Inflammatory macrophage (primary cell): ENCODE data around the gene CWC22.
"Not testable (repeated sequence)": the region's sequence is repeated elsewhere in the genome, so short reads cannot be mapped to it uniquely, and the experiment has no call there.

Experiments used
- DNase-seq, 2 donors: peaks; one replicate each; pipeline ENCODE4 v3.0.0-alpha.2; 2020 to 2022

CWC22 gene

DNA sequence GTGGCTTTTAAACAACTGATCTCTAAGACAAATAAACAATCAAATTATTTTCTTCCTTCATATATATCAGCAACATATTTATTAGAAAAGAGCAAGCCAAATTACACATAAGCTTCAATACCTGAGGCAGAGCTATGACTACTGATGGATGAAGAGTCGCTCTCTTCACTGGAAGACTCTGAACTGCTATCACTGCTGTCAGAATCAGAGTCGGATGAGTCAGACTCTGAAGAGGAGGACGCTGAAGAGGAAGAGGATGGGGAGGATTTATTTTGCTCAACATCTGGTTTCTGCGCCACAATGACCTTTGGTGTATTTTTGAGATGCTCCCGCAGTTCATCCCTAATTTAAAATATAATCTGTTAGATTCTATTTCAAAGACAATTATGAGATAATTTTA lies 56.7 kb downstream of the CWC22 start:
- DNase-seq = no peak

DNA sequence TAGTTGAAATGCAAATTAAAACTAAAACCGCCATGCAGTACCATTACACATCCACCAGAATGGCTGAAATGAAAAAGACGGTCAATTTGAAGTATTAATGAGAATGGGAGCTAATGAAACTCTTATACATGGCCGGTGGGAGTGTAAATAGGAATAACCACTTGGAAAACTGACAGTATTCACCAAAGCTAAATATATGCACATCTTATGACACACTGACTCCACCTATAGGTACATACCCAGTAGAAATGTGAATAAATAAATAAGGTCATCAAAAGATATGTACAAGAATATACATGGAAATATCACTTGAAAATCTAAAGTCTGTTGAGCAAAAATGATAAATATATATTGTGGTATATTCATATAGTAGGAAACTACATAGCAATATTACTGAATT lies 57.7 kb downstream of the CWC22 start:
- DNase-seq = no peak

DNA sequence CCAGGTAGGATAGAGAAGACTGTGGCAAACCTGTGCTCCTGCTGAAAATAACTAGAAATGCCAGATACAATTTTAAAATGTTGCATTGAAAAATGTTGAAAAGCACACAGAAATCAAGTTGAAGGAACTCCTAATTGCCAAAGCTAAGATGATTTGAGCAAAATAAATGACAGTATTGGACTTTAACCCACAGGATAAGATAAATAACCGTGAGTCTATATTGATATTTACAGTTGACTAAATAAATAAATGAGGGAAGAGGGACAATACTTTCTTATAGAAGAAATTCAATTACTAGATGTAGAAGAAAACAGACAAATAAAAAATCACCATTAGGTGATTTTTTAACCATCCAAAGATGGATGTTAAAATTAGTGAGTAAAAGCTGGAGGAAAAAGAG lies 59.0 kb downstream of the CWC22 start:
- DNase-seq = no peak

DNA sequence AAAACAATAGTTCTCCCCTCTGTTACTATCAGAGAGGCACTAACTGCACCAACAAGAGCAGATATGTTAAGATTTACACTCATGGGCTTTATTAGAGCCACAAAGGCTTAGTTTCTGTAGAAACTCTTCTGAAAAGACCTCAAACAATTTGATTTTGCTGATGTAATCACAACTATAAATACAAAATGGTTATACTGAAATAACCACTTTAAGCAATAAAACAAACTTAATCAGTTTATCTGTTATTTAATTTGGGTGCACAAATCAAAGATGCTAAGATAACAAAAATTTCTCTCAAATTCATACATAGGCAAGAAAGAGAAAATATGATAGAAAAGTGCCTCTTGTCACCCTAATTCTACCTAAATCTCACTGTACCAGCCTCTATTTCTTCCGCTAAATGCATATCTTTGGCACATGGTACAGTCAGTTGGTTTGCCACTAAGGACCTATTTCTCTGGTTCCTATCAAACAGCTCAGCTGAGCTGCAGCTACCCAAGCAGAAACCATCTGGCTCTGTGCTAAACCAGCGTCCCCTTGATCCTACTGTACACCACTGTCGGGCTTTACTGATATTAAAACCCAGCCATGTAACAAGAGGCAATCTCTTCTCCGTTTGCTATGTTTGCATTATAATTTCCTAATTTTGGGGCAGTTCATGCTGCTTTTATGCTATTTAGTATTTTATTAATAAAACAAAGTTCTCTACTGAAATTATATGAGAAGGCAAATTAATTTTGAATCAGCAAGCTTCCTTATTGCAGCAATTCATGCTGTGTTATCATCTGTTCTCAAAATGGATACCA lies 60.1 kb downstream of the CWC22 start:
- no peak for DNase-seq

DNA sequence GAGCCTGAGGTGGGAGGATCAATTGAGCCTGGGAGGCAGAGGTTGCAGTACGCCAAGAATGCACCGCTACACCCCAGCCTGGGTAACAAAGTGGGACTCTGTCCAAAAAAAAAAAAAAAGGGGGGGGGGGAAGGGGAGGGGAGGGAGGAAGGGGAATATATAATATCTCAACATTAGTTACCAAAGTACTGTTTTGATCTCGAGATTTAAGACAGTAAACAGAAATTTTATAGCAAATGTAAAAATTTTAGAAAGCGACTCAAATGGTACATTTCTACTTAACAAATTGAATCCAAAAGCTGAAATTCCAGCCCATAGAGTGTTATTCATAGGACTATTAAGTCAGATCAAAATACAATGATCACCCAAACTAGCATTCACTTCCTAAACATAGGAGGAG lies 60.8 kb downstream of the CWC22 start:
- no peak for DNase-seq

DNA sequence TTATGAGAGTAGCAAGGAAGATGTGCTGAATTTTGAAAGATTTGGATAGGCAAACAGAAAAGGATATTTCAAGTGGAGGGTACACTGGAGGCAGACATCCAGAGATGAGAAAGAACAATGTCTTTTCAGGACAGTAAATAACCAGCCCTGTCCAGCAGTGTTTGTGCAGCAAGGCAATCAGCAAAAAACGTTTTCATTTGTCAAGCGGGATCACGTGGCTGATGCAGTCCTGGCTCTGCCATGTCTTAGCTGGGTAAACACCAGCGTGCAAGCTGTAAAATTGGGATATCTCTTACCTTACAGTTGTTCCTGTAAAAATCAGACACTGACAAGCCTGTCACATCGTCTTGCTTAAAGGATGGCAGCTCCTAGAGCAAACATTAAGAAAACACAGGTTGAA lies 67.8 kb downstream of the CWC22 start:
- no peak for DNase-seq

DNA sequence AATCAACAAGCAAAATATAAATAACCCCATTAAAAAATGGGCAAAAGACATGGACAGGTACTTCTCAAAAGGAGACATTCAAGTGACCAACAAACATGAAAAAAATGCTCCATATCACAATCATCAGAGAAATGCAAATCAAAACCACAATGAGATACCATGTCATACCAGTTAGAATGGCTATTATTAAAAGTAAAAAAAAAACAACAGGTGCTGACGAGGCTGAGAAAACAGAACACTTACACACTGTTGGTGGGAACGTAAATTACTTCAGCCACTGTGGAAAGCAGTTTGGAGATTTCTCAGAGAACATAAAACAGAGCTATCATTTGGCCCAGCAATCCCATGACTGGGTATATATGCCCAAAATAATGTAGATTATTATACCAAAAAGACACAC lies 69.1 kb downstream of the CWC22 start:
- no peak for DNase-seq

DNA sequence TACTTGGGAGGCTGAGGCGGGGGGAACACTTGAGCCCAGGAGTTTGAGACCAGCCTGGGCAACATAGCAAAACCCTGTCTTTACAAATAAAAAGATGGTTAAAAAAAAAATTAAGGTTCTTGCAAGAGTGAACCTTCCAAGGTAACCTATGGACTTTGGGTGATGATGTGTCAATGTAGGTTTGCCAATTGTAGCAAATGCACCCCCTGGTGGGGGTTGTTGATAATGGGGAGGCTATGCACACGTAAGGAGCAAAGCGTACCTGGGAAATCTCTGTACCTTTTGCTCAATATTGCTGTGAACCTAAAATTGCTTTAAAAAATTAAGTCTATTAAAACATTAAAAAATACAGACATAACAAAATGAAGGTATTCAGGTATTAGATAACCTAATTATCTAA lies 70.4 kb downstream of the CWC22 start:
- peak in 1 of 2 donors; percentile 8 for DNase-seq

DNA sequence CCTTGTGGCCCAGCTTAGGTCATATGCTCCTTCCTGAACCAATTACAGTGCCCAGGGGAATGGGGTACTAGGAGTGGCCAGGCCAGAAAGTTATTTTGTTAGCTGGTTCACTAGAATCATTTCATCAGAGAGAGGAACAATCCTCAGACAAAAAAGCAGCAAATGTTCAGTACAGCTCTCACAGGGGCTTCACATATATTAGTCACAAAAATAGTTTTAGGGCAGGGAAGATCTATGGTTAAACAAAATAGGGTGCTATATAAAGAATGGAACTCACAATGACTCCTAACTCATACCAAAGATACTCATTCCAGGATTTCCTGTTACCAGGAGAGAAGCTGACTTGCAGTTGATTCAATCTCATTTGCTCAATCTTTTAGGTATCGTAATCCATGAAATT lies 71.0 kb downstream of the CWC22 start:
- DNase-seq = no peak

DNA sequence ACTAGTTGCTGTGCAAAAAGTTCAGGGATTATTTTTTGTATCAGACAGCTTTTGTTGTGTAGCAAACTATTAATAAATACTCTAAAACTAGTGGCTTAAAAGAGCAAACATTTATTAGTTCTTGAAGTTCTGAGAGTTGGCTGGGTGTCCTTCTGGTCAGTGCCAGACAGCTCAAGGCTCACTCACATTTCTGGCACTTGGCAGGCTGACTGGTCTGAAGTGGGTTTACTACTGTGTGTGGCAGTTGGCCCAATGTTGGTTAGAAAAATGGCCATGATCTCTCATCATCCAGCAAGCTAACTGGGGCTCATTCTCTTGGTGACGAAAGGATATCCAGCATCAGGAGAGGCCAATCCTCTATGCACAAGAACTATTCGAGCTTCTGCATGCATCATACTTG lies 74.3 kb downstream of the CWC22 start:
- no peak for DNase-seq

DNA sequence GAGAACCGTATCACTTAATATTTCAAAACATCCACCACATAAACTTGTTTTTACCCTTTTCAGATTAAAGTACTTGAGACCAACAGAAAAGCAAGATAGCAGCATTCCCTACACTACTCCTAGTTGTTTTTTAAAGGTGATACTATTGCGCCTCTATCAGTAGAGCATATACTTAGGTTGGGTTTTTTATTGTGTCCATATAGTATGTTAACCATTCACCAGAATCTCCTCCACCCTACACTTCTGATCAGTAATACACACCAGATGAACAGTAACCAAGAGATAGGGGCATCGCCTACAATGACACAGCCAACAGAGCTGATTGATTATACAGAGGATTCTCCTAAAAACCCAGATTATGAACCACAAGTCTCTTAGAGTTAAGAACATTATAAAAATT lies 75.6 kb downstream of the CWC22 start:
- DNase-seq = no peak

DNA sequence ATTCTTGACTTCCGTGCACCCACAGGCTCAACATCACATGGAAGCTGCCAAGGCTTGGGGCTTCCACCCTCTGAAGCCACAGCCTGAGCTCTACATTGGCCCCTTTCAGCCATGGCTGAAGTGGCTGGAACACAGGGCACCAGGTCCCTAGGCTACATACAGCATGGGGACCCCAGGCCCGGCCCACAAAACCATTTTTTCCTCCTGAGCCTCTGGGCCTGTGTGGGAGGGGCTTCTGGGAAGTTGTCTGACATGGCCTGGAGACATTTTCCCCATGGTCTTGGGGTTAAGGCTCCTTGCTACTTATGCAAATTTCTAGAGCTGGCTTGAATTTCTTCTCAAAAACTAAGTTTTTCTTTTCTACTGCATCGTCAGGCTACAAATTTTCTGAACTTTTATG lies 77.1 kb downstream of the CWC22 start:
- DNase-seq = not testable (repeated sequence)

DNA sequence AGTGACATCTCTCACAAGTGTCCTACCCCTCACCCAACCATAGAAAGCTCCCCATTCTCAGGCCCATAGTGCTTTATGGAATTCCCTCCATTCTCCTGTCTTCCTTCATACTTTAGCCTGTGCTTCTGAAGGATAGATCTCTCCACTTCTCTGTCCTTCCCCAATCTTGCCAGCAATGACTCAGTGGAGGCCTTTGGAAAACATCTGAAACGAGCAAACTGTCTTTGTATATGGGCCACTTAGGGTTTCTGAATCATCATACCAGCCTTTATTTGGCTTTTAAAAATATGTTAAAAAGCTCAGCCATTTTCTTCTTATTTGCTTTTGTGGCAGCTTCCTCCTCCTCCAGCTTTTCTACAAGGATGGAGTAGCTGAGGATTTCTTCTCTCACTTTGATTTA lies 80.1 kb downstream of the CWC22 start:
- DNase-seq = no peak

DNA sequence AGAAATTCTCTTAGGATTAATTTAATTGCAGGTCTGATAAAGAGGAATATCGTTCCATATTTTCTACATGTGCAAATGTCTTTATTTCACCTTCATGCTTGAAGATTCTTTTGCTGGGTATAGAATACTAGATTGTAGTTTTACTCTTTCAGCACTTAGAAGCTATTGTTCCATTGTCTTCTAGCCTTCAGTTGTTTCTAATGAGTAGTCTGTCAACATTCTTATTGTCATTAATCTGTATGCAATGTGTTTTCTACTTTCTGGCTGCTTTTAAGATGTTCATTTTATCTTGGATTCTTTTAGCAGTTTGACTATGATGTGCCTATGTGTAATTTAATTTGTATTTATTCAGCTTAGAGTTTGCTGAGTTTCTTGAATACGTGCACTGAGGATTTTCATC lies 81.4 kb downstream of the CWC22 start:
- no peak for DNase-seq

DNA sequence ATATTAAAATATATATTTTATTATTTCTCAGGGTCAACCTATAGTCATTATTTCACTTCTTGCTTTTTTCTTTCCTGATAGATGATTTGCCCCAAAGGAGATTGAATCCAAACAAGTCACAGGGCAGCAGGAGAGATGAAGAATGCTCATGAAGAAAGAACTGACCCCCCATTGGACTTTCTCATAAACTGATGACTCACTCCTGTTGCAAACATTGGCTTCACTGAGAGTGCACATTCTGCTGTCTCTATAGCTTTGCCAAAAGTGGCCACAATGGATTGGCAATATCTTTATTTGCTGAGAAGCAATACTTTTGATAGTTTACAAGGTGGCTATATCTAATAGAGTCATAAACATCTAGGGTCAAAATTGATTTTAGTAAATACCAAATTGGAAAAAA lies 89.8 kb downstream of the CWC22 start:
- DNase-seq = no peak

DNA sequence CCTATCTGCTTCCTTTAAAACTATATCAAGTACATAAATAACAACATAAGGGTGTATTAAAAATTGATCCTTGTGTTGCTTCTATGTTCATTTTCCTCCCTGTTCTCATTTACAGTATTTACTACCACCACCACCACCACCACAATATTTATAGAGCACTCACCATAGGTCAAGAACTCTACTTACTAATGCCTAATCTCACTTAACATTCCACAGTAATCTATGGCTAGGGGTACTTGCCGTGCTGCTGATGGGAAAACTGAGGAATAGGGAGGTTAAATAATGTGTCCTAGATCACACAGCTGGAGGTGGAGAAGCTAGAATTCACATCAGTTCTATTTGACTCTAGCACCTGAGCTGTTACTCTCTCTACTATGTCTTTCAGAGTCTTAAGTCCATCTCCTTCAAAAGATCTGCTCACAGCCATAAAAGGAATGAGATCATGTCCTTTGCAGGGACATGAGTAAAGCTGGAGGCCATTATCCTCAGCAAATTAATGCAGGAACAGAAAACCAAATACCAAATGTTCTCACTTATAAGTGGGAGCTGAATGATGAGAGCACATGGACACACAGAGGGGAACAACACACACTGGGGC lies 91.6 kb downstream of the CWC22 start:
- DNase-seq = no peak

DNA sequence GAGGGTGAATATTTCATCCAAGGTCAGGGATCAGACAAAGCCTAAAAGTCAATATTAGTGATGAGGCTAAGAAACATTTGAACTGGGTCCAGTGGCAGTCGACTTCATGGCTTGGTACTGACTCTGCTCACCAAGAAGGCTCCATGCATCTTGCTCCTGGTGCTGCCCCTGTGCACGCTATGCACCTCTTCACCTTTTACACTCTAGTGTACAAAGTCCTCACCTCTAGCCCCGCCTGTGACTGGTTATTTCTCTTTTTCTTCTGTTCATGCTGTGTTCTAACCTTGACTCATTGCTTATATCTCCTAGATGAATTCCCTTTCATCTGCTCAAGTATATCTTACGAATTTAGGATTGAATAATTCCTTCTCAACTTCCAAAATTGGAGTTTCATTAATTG lies 93.3 kb downstream of the CWC22 start:
- DNase-seq = no peak

DNA sequence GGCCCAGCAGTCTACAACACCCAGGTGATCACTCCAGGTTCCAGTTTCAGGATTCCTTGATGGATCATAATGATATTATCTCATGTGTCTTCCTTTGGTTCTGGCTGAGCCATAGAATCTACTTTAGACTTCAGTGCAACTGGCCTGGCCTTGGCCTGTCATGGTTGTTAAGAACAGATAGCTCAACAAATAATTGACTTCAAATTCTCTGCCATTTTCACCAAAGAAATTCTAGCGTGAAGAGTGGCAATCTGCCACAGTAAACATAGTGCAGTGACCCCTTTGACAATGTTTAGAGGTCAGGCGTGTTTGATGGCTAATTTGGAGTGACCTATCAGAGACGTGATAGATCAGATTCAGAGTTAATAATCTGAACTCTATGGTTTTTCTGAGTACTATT lies 95.5 kb downstream of the CWC22 start:
- no peak for DNase-seq

DNA sequence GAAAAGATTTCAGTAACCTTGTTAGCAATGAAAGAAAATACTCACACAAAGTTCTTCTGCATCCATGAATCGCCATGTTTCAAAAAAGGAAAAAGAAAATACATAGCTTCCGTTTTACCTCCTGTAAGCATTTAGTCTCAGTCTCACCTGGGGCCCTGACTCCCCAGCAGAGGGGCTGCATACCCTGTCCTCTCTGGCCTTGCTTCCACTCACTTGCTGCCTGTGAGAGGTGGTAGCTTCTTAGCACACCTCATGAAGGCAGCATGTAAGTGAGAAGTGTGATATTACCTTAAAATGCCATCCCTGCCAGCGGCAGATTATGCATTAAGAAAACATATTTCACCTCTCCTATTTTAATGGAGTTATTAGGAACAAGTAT lies 96.4 kb downstream of the CWC22 start:
- no peak for DNase-seq

DNA sequence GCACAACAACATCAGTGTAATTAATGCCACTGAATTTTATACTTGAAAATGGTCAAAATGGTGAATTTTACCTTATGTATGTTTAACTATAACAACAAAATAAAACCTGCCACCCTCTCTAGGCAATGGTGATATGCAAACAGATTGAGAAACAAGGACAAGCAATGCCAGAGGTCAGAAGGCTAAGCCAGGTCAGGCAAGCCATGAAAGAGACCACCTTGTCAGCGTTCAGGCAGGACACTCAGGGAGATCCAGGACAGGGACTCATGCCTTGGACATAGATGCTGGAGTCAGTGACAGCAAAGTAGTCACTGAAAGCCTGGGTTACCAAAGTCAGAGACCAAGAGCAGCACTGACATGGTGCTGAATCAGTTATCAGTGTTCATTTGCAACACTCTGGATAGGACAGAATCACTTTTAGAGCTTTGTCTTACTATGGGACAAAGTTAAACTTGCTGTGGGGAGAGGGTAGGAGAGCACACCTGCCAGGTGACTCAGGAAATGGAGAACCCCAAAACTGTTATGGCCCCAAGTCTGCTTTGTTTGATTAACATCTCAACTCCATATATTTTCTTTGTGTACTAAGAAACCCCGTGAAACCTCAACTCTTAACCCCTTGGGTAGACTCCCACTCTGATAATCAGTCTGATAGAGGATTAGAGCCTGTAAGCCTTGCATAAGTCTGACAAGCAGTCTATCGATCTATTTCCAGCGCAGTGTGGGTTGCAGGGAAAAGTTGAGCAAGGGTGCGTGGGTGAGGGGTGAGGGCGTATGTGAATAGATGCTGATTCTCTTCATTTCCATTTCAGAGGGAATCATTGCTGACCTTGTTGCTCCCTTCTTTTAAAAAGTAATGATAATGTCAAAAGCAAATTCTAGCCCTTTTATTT lies 97.0 kb downstream of the CWC22 start:
- DNase-seq = peak in 1 of 2 donors; percentile 5

DNA sequence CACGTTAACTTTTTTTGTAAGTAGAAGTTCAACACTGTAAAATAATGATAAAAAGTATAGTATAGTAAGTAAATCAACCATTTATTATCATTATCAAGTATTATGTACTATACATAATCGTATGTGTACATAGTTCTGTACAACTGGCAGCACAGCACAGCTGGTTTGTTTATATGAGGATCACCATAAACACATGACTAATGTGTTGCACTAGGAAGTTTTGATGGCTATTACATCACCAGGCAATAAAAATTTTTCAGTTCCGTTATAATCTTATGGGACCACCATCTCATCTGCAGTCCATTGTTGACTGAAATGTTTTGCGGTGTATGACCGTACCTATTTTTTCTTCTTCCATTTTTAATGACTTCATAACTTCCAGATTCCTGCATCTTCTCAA lies 106.4 kb downstream of the CWC22 start:
- no peak for DNase-seq

DNA sequence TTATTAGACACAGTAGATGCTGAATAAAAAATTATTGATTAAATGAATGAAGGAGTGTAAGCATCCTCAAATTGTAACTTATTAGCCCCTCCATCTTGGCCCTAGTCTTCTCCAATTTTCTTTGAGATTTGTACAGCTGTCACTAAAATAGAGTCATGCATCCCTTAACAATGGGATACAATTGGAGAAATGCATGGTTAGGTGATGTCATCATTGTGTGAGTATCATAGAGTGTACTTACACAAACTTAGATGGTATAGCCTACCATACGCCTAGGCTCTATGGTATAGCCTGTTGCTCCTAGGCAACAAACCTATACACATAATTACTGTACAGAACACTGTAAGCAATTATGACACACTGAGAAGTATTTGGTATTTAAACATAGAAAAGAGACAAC lies 107.4 kb downstream of the CWC22 start:
- no peak for DNase-seq

DNA sequence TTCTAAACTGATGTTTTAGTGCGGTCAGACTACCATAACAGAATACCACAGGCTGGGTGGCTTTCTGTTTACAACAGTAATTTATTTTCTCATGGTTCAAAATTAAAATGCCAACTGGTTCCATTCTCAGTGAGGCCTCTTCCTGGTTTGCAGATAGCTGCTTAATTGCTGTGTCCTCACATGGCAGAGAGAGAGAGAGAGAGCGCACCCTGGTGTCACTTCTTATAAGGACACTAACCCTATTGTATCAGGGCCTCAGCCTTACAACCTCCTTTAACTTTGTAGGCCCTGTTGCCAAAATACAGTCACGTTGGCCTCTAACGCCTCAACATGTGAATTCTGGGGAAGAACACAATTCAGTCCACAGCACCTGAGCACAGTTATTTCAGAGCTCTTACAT lies 108.2 kb downstream of the CWC22 start:
- DNase-seq = peak in 1 of 2 donors; percentile 14
